ENCODE results near the gene SYT15B. TPM values are rescaled to one million over a fixed set of nuclear protein-coding genes. Genes with fewer than 3 reads are reported as not detected.
"Not testable (repeated sequence)": the region's sequence is repeated elsewhere in the genome, so short reads cannot be mapped to it uniquely, and the experiment has no call there.

The SYT15B gene
- not detected for total RNA-seq (ENCODE audit: unreplicated experiment)
- long read RNA-seq: 0 reads

DNA sequence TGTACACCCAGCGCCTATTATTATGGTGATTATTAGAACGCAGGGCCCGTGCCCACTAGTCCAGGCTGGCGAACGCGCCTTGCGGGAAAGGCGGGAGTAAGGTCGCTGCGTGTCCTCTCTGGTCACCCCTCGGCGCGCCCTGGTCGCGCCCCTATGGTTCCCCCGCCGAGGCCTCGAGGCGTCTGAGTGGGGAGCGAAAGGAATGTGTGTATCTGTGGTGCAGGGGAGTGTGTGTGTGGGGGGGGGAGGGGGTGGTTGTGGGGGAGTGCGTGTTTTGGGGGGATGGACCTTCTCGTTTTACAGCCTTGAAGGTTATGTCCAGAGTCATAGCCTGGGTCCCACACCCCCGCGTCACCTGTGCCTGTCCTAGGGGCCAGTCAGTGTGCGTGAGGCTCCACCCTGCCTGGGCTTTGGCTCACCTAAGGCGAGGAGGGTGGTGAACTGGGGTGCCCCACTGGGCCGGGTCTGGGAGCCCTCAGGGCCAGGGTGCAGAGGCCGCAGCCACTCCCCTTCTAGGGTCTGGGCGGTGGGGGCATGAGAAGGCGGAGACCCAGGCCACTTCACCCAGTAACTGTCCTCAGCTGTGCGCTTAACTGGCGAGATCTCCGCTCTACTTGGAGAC lies at the start of gene SYT15B:
TSS of gene SYT15B (minus strand) at position 39 of the 622 bp plus-strand sequence. CDS start 952 bp downstream, outside the sequence.
- not testable (repeated sequence) for H3K9me3 Mint-ChIP-seq (ENCODE audit: unreplicated experiment); H3K36me3 Mint-ChIP-seq (ENCODE audit: unreplicated experiment); DNase-seq; H3K27me3 Mint-ChIP-seq (ENCODE audit: unreplicated experiment); H3K27ac Mint-ChIP-seq (ENCODE audit: unreplicated experiment); H3K4me1 Mint-ChIP-seq (ENCODE audit: low read depth, unreplicated experiment); H3K4me3 Mint-ChIP-seq (ENCODE audit: unreplicated experiment)

DNA sequence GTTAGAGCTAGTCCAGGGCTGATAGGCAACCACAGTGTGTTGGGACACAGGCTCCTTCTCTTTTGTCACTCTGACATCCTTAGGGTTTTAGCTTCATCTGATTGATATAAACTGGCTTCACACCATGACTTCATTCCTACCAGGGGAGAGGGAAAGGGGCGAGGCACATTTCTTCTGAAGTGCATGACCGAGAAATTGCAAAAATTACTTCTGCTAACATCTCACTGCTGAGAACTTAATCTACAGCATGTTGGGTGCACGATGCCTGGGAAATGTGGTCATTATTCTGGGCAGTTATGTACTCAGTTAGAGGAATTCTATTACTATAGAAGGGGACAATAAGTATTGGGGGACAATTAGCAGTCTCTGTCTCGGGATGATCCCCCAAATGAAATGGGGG lies 16.2 kb upstream of the SYT15B start:
- H3K9me3 Mint-ChIP-seq (ENCODE audit: unreplicated experiment); H3K27me3 Mint-ChIP-seq (ENCODE audit: unreplicated experiment); H3K27ac Mint-ChIP-seq (ENCODE audit: unreplicated experiment); H3K36me3 Mint-ChIP-seq (ENCODE audit: unreplicated experiment); H3K4me3 Mint-ChIP-seq (ENCODE audit: unreplicated experiment); H3K4me1 Mint-ChIP-seq (ENCODE audit: low read depth, unreplicated experiment); DNase-seq: not testable (repeated sequence)

DNA sequence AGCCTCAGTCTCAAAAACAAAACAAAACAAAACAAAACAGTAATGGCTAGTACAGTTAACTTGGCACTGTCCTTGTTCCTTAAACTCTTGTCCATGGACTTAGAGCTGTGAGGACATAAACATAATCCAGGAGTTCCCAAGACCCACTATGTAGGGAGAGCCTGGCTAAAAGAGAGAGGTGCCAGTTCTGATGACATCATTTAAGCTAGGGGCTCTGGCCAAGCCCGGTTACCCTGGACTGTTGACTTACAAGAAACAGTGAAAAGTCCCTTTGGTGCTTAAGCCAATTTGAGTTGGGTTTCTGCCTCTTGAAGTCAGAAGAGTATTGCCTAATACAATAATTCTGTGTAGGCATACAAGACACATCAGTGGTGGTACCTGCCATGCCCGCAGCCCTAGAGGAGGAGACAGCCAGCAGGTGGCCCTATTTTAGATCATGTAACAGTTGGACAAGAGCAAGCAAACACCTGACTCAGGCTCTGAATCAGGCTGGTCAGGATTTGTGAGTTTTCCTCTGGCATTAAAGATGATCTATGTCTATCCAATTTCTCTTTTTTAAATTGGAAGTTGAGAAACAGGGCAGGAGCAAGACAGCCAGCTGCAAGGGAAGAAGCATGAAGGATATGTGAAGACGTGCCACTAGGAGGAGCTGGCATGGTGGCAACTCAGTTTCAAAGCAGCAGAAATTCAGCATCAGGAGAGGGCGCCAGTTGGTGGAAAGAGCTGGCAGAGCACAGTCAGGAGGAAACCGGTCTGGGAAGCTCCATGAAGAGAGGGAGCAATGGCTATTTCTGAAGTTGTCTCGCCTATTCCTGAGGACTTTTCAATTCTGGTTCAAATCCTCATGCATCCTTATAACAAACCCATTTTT lies 12.2 kb upstream of the SYT15B start:
- not testable (repeated sequence) for H3K27me3 Mint-ChIP-seq (ENCODE audit: unreplicated experiment); H3K27ac Mint-ChIP-seq (ENCODE audit: unreplicated experiment); H3K4me3 Mint-ChIP-seq (ENCODE audit: unreplicated experiment); DNase-seq; H3K9me3 Mint-ChIP-seq (ENCODE audit: unreplicated experiment); H3K4me1 Mint-ChIP-seq (ENCODE audit: low read depth, unreplicated experiment); H3K36me3 Mint-ChIP-seq (ENCODE audit: unreplicated experiment)

DNA sequence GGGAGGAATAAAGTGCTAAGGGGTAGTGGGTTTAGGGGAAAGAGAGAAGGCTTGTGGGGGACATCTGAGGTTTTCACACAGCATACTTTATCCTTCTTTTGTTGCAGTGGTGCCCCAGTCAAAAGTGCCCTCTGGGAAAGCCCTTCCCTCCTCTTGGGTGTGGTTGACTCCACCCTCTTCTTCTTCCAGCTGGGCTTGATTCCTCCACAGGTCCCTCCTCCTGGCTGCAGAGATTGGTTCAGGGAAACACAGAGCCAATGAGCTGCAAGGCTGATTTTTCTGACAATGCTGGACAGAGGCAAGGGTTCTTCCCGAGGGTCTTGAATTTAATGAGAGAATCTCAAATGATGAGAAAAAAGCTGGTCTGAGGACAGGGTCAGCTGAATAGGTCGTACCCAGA lies 7.4 kb upstream of the SYT15B start:
- not testable (repeated sequence) for H3K9me3 Mint-ChIP-seq (ENCODE audit: unreplicated experiment); H3K27ac Mint-ChIP-seq (ENCODE audit: unreplicated experiment); H3K4me3 Mint-ChIP-seq (ENCODE audit: unreplicated experiment)

DNA sequence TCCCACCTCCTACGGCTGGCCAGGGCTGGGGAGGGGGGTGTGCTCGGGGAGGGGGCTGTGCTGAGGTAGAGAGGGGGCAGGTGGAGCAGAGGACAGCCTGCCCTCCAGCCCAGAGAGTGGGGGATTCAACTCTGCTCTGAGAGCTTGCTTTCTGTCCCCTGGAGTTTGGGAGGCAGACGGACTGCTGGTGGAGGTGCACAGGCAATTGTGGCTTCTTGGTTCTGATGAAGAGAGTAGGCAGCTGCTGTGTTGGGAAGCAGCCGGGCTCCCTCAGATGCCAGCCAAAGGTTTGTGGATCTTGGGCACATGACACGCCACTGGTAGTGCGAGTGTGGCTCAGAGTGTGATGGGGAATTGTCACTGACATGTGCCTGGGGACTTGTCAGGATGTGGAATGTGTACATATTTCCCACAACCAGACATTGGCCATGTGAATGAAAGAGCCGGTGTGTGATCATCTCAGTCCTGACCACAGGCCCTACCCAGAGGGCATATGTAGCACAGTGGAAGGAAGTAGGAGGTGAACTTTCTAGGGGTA lies 5.3 kb upstream of the SYT15B start:
- H3K27ac Mint-ChIP-seq (ENCODE audit: unreplicated experiment); H3K36me3 Mint-ChIP-seq (ENCODE audit: unreplicated experiment); H3K4me1 Mint-ChIP-seq (ENCODE audit: low read depth, unreplicated experiment); H3K27me3 Mint-ChIP-seq (ENCODE audit: unreplicated experiment); DNase-seq; H3K4me3 Mint-ChIP-seq (ENCODE audit: unreplicated experiment); H3K9me3 Mint-ChIP-seq (ENCODE audit: unreplicated experiment): not testable (repeated sequence)

More for the DNA sequence above, 7.4 kb upstream of the SYT15B start:
- H3K36me3 Mint-ChIP-seq (ENCODE audit: unreplicated experiment); H3K4me1 Mint-ChIP-seq (ENCODE audit: low read depth, unreplicated experiment); DNase-seq; H3K27me3 Mint-ChIP-seq (ENCODE audit: unreplicated experiment): not testable (repeated sequence)

DNA sequence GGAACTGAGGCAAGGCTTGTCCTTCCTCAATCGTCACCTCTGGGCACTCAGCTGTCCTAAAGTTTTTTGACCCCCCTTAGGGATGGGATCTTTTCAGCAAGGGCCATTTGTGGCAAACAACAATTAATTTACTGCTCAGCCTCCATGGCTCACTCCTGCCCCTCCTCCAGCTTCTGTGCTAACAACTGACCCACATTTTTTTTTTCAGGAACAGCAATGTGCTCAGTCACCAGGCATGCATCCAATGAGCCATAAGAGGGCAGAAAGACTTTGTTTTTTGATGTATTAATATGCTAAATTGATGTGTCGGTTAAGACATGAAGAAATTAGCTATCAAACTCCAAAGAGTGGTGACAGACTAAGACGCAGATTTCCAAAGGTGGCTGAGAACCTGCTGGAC lies 4.7 kb upstream of the SYT15B start:
- H3K27me3 Mint-ChIP-seq (ENCODE audit: unreplicated experiment); DNase-seq; H3K27ac Mint-ChIP-seq (ENCODE audit: unreplicated experiment); H3K9me3 Mint-ChIP-seq (ENCODE audit: unreplicated experiment); H3K4me3 Mint-ChIP-seq (ENCODE audit: unreplicated experiment); H3K36me3 Mint-ChIP-seq (ENCODE audit: unreplicated experiment); H3K4me1 Mint-ChIP-seq (ENCODE audit: low read depth, unreplicated experiment): not testable (repeated sequence)

DNA sequence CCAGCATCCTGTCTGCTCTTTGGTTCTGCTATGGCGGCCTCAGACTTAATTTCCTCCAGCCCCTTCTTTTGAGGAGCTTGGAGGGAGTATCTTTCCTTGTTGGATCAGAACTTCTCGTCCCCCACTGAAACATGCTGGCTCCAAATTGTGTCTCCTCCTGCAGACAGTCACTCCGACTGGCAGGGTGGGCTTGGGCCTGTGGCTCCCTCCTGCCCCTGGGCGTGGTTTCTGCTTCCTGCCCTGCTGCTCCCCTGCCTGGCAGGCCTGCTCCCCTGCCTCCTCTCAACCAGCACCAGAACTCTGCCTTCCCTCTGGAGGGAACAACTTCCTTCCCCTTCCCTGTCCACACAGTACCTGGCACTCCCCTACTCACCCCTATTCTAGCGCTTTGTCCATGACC lies 3.8 kb upstream of the SYT15B start:
- not testable (repeated sequence) for DNase-seq; H3K9me3 Mint-ChIP-seq (ENCODE audit: unreplicated experiment); H3K36me3 Mint-ChIP-seq (ENCODE audit: unreplicated experiment); H3K27ac Mint-ChIP-seq (ENCODE audit: unreplicated experiment); H3K4me1 Mint-ChIP-seq (ENCODE audit: low read depth, unreplicated experiment); H3K27me3 Mint-ChIP-seq (ENCODE audit: unreplicated experiment); H3K4me3 Mint-ChIP-seq (ENCODE audit: unreplicated experiment)

DNA sequence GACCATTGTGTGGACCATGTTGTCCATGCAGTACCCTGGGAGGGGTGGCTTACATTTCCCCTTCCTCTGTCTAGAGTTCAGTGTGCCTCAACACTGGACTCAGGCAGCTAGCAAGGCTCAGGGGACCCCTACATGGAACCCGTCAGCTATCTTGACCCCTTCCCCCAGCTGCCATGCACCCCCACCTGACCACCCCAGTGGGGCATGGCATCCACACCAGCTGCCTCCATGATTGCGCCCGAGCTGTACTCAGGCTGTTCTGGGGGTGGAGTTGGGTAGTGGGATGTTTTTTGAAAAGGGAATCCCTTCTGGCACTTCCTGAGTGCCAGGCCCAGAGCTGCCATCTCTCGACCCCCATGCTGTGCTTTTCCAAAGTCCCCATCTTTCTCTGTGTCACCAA lies 1.8 kb upstream of the SYT15B start:
- H3K27ac Mint-ChIP-seq (ENCODE audit: unreplicated experiment); H3K36me3 Mint-ChIP-seq (ENCODE audit: unreplicated experiment); H3K4me1 Mint-ChIP-seq (ENCODE audit: low read depth, unreplicated experiment); DNase-seq; H3K4me3 Mint-ChIP-seq (ENCODE audit: unreplicated experiment); H3K9me3 Mint-ChIP-seq (ENCODE audit: unreplicated experiment); H3K27me3 Mint-ChIP-seq (ENCODE audit: unreplicated experiment): not testable (repeated sequence)

DNA sequence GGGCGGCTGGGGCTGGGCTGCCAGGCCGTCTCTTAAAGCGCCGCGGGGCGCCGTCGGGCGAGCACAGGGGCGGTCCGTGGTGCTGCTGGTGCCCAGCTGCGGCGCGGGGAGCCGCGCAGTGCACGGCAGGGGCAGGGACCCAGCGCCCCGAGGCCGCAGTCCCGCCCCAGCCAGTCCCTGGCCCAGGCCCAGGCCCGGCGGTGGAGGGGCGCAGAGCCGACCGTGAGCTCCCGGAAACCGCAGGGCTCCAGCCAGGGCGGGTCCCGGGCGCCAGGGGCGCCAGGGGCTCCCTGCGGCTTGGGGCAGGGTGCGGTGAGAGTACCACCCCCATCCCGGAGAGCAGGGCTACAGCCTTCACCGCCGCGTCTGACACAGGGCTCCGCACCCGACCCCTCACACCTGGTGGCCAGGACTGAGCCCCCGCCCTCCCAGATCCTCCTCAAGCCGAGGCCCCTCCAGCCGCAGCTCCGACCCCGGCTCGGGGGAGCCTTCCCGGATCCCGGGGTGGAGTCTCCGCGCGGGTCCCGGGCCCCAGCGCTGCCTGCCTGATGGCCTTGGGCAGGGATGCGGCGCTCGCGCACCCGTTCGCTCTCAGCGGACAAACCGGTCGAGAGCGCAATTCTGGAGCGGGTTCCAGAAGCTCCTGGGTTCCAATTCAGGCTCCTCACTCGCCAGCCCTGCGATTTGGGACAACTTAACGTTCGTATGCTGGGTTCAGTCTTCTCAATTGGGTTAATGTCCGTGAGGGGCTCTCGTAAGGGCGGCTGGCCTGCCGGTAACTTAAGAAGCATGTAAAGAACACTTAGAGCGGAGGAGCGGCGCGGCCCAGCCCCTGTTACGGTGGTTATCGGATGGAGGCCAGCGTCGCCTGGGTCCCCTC lies 478 bp downstream of the SYT15B start:
- not testable (repeated sequence) for H3K9me3 Mint-ChIP-seq (ENCODE audit: unreplicated experiment); H3K4me3 Mint-ChIP-seq (ENCODE audit: unreplicated experiment); H3K4me1 Mint-ChIP-seq (ENCODE audit: low read depth, unreplicated experiment); H3K27ac Mint-ChIP-seq (ENCODE audit: unreplicated experiment); H3K36me3 Mint-ChIP-seq (ENCODE audit: unreplicated experiment); H3K27me3 Mint-ChIP-seq (ENCODE audit: unreplicated experiment); DNase-seq

DNA sequence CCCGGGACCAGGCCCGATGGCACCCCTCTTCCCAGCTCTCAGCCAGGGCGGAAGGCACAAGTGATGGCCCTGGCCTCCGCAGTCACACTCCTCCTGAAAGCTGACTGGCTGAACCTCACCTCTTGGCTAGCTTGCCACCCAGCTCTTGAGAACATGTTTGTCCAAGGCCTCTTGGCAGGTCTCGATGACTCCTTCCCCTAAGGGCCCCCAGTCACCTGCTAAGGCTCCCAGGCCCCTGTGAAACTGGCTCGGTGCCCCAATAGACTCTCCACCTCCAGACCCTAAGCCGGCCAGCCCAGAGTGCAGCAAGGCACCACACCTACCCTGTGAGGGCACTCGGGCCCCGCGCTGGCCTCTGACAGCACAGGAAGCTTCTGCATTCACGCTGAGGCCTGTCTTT lies 4.5 kb downstream of the SYT15B start:
- not testable (repeated sequence) for DNase-seq; H3K4me1 Mint-ChIP-seq (ENCODE audit: low read depth, unreplicated experiment); H3K4me3 Mint-ChIP-seq (ENCODE audit: unreplicated experiment); H3K27me3 Mint-ChIP-seq (ENCODE audit: unreplicated experiment); H3K9me3 Mint-ChIP-seq (ENCODE audit: unreplicated experiment); H3K36me3 Mint-ChIP-seq (ENCODE audit: unreplicated experiment); H3K27ac Mint-ChIP-seq (ENCODE audit: unreplicated experiment)

DNA sequence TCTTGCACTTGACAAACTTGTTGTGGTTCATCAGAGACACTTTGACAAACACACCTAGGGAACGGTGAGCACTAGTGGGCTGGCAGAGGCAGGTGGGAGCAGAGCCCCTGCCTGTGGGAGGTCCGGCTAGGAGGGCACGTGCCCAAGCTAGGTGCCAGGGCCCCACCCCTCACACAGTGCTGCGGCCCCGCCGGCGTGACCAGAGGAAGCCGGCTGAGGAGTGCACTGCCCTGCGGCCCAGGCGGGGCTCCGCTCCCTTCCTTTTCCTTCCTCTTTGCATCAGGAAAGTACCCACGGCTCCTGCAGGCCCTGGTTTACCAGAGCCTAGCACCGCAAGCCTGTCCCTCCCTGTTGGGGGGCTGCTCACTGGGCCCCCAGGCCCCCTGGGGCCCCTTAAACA lies 7.2 kb downstream of the SYT15B start:
- H3K4me1 Mint-ChIP-seq (ENCODE audit: low read depth, unreplicated experiment); H3K36me3 Mint-ChIP-seq (ENCODE audit: unreplicated experiment); H3K27ac Mint-ChIP-seq (ENCODE audit: unreplicated experiment); H3K4me3 Mint-ChIP-seq (ENCODE audit: unreplicated experiment); DNase-seq; H3K27me3 Mint-ChIP-seq (ENCODE audit: unreplicated experiment); H3K9me3 Mint-ChIP-seq (ENCODE audit: unreplicated experiment): not testable (repeated sequence)

DNA sequence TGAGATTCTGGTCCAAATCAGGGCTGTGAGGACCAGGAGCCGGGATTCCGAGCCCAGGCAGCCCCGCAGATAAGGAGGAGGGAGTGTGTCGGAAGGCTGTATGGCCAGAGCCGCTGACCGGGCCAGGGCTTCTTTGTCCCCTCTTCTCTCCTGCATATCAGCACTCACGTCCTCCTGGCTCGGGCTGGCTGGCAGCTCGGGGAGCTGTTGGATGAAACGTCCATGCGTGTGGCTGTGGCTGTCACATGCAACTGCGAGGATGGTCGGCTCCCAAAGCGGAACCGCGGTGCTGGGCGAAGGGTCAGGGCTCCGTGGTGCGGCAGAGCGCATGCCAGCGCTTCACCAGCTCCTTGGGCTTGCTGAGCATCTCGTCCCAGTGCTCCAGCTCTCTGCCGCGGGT lies 9.5 kb downstream of the SYT15B start:
- H3K4me3 Mint-ChIP-seq (ENCODE audit: unreplicated experiment); DNase-seq; H3K27ac Mint-ChIP-seq (ENCODE audit: unreplicated experiment); H3K9me3 Mint-ChIP-seq (ENCODE audit: unreplicated experiment); H3K4me1 Mint-ChIP-seq (ENCODE audit: low read depth, unreplicated experiment); H3K27me3 Mint-ChIP-seq (ENCODE audit: unreplicated experiment); H3K36me3 Mint-ChIP-seq (ENCODE audit: unreplicated experiment): not testable (repeated sequence)

Data from glutamatergic neuron (in vitro differentiated cells).